CD4-positive, alpha-beta memory T cell (primary cell): ENCODE data around the gene ARL15. TPM values are rescaled to one million over a fixed set of nuclear protein-coding genes. Genes with fewer than 3 reads are reported as not detected.

Experiments
- CTCF ChIA-PET: fragments of 350-600 bp; sonication (Branson Sonifier 250); formaldehyde crosslinking; loops from one replicate; lab custom pipeline; 2021; ENCODE audit warnings: inconsistent platforms; ENCODE audit not compliant: partially characterized antibody; lab: Charles Lee
- POLR2A ChIA-PET: fragments of 350-600 bp; sonication (Branson Sonifier 250); formaldehyde crosslinking; loops from one replicate; lab custom pipeline; 2021; ENCODE audit not compliant: partially characterized antibody; lab: Charles Lee
- DNase-seq, 5 donors: peaks; one replicate each; pipeline versions ENCODE4 v3.0.0 to v3.0.0-alpha.2; 2020 to 2022; ENCODE audit warnings: mixed read lengths in 1 of 5
- H3K27ac ChIP-seq: one replicate; pipeline ENCODE4 v1.7.0; 2013; ENCODE audit warnings: low read depth, low read length
- H3K27me3 ChIP-seq: 2 replicates; pipeline ENCODE4 v1.7.0; 2013; ENCODE audit warnings: mild to moderate bottlenecking, low read length, moderate library complexity; ENCODE audit not compliant: insufficient read depth
- H3K36me3 ChIP-seq: 2 replicates; pipeline ENCODE4 v1.7.0; 2013; ENCODE audit warnings: mild to moderate bottlenecking, low read length, moderate library complexity; ENCODE audit not compliant: insufficient read depth
- H3K4me1 ChIP-seq: 2 replicates; pipeline ENCODE4 v1.7.0; 2013; ENCODE audit warnings: mild to moderate bottlenecking, low read length, moderate library complexity; ENCODE audit not compliant: insufficient read depth
- H3K4me3 ChIP-seq, 2 donors: one replicate each; pipeline ENCODE4 v1.7.0; 2013; ENCODE audit warnings: low read length in 2 of 2, mild to moderate bottlenecking in 1 of 2
- H3K9me3 ChIP-seq, 2 donors: one replicate each; pipeline ENCODE4 v1.7.0; 2013; ENCODE audit warnings: low read length in 2 of 2, control low read depth in 1 of 2; ENCODE audit not compliant: control insufficient read depth in 1 of 2
- H3K27ac Mint-ChIP-seq, 7 donors: one replicate each; pipeline ENCODE4 v1.8.0; 2020 to 2021; ENCODE audit warnings: mixed read lengths in 7 of 7, mild to moderate bottlenecking in 6 of 7, inconsistent platforms in 3 of 7, moderate library complexity in 3 of 7
- H3K27me3 Mint-ChIP-seq, 2 donors: one replicate each; pipeline ENCODE4 v1.8.0; 2020 to 2021; ENCODE audit warnings: mixed read lengths in 2 of 2
- H3K36me3 Mint-ChIP-seq, 2 donors: one replicate each; pipeline ENCODE4 v1.8.0; 2020 to 2021; ENCODE audit warnings: mixed read lengths in 2 of 2, inconsistent platforms in 1 of 2, mild to moderate bottlenecking in 1 of 2
- H3K4me1 Mint-ChIP-seq, 4 donors: one replicate each; pipeline ENCODE4 v1.8.0; 2020 to 2021; ENCODE audit warnings: mixed read lengths in 4 of 4, mild to moderate bottlenecking in 1 of 4
- H3K4me3 Mint-ChIP-seq, 8 donors: one replicate each; pipeline ENCODE4 v1.8.0; 2020 to 2021; ENCODE audit warnings: mixed read lengths in 8 of 8, mild to moderate bottlenecking in 7 of 8, moderate library complexity in 6 of 8, inconsistent platforms in 3 of 8
- H3K9me3 Mint-ChIP-seq, 8 donors: one replicate each; pipeline ENCODE4 v1.8.0; 2020 to 2021; ENCODE audit warnings: mixed read lengths in 8 of 8, mild to moderate bottlenecking in 5 of 8, inconsistent platforms in 3 of 8, moderate library complexity in 1 of 8
- intact Hi-C: fragments of 100-400 bp; cut with micrococcal nuclease; formaldehyde crosslinking; loops from one replicate; pipeline ENCODE4 v1.15.1; 2023
- polyA plus RNA-seq, 2 donors: library from polyadenylated mRNA; unstranded; fragments of 300-500 nt; fragmentation: Illumina TruSeq; gene quantifications; one replicate each; pipeline ENCODE4 v1.2.3, GENCODE V29; 2021
- total RNA-seq, 2 experiments: library from RNA; stranded (reverse); gene quantifications; one replicate each; pipeline ENCODE4 v1.2.3, GENCODE V29; 2021

Gene ARL15
- total and polyA plus RNA-seq, 4 experiments from 2014 or later = 14.0 to 29.8 (median 14.7) TPM

- Mint-ChIP-seq H3K4me1 (peaks cover 8 to 18% (median 15%) of the 10 kb centered on the region in 4 donors), H3K27ac (no peak overlapping the region), H3K27me3 (no peaks in the 10 kb centered on the region), H3K36me3 (no peaks in the 10 kb centered on the region), H3K4me3 (no peak overlapping the region), H3K9me3 (no peaks in the 10 kb centered on the region)
- Histone ChIP-seq H3K4me3 (no peak overlapping the region), H3K9me3 (no peaks in the 10 kb centered on the region), H3K27ac (no peak overlapping the region), H3K4me1 (no peaks in the 10 kb centered on the region), H3K27me3 (no peaks in the 10 kb centered on the region), H3K36me3 (no peaks in the 10 kb centered on the region)
- POLR2A ChIA-PET = no interaction called here
- CTCF ChIA-PET = interaction anchor here (0.8 to 1.6 kb wide), 5 partner anchors 12 to 737 kb away, joined by 3 to 4 read pairs (median 3); no protein-coding TSS in a partner anchor
- no peak for DNase-seq
- intact Hi-C loops = no loop called here
Measured at GRCh38 chr5:54214722-54215121, 95.7 kb downstream of the ARL15 start.

GRCh38 chr5:54212331-54212730, 98.0 kb downstream of the ARL15 start:
- ChIA-PET POLR2A (no interaction called here), CTCF (interaction anchor here (1.0 to 1.4 kb wide), 2 partner anchors 10 to 16 kb away, joined by 3 to 6 read pairs; no protein-coding TSS in a partner anchor)
- no peaks in the 10 kb centered on the region for H3K9me3 ChIP-seq
- Mint-ChIP-seq H3K4me1 (peaks cover 14 to 23% (median 20%) of the 10 kb centered on the region in 4 donors), H3K27me3 (no peaks in the 10 kb centered on the region), H3K4me3 (no peak overlapping the region), H3K27ac (no peak overlapping the region), H3K9me3 (no peaks in the 10 kb centered on the region), H3K36me3 (peaks cover 0 to 4% of the 10 kb centered on the region in 2 donors)
- H3K27ac ChIP-seq = no peak overlapping the region
- DNase-seq = no peak
- no peaks in the 10 kb centered on the region for H3K4me1 ChIP-seq
- intact Hi-C loops = no loop called here
- H3K27me3 ChIP-seq = no peaks in the 10 kb centered on the region
- no peak overlapping the region for H3K4me3 ChIP-seq
- no peaks in the 10 kb centered on the region for H3K36me3 ChIP-seq

GRCh38 chr5:54211912-54212311, 98.5 kb downstream of the ARL15 start:
- Histone ChIP-seq H3K4me3 (no peak overlapping the region), H3K27ac (no peak overlapping the region), H3K4me1 (no peaks in the 10 kb centered on the region), H3K36me3 (no peaks in the 10 kb centered on the region), H3K27me3 (no peaks in the 10 kb centered on the region), H3K9me3 (no peaks in the 10 kb centered on the region)
- intact Hi-C loops = no loop called here
- ChIA-PET POLR2A (no interaction called here), CTCF (interaction anchor here (1.0 to 1.4 kb wide), 2 partner anchors 10 to 16 kb away, joined by 3 to 6 read pairs; no protein-coding TSS in a partner anchor)
- peaks cover 14 to 23% (median 20%) of the 10 kb centered on the region in 4 donors for H3K4me1 Mint-ChIP-seq
- no peak overlapping the region for H3K27ac Mint-ChIP-seq
- H3K36me3 Mint-ChIP-seq = peaks cover 0 to 4% of the 10 kb centered on the region in 2 donors
- no peaks in the 10 kb centered on the region for H3K9me3 Mint-ChIP-seq
- DNase-seq = no peak
- no peak overlapping the region for H3K4me3 Mint-ChIP-seq
- no peaks in the 10 kb centered on the region for H3K27me3 Mint-ChIP-seq

- CTCF ChIA-PET = interaction anchor here (1.1 kb wide), 2 partner anchors 21 to 26 kb away, joined by 3 read pairs; no protein-coding TSS in a partner anchor
- no peak overlapping the region for H3K27ac Mint-ChIP-seq
- no peak for DNase-seq
Measured at GRCh38 chr5:54207566-54207965, 102.8 kb downstream of the ARL15 start.

GRCh38 chr5:54206580-54207229, 103.7 kb downstream of the ARL15 start:
- Mint-ChIP-seq H3K4me1 (peaks cover 6 to 21% (median 14%) of the 10 kb centered on the region in 4 donors), H3K36me3 (peaks cover 2 to 29% of the 10 kb centered on the region in 2 donors), H3K27ac (peak overlapping the region in 1 of 7 donors; percentile 53), H3K4me3 (no peak overlapping the region), H3K27me3 (no peaks in the 10 kb centered on the region), H3K9me3 (peaks cover 0 to 11% (median 0%) of the 10 kb centered on the region in 8 donors)
- Histone ChIP-seq H3K36me3 (no peaks in the 10 kb centered on the region), H3K9me3 (no peaks in the 10 kb centered on the region), H3K27me3 (no peaks in the 10 kb centered on the region), H3K4me1 (no peaks in the 10 kb centered on the region), H3K27ac (no peak overlapping the region), H3K4me3 (no peak overlapping the region)
- intact Hi-C loops = no loop called here
- POLR2A ChIA-PET = no interaction called here
- DNase-seq = no peak
- CTCF ChIA-PET = no interaction called here

More at GRCh38 chr5:54207566-54207965, 102.8 kb downstream of the ARL15 start:
- POLR2A ChIA-PET = no interaction called here
- no peak overlapping the region for H3K27ac ChIP-seq
- H3K4me1 Mint-ChIP-seq = peaks cover 12 to 22% (median 20%) of the 10 kb centered on the region in 4 donors
- no peak overlapping the region for H3K4me3 Mint-ChIP-seq
- no peaks in the 10 kb centered on the region for H3K9me3 ChIP-seq
- peaks cover 2 to 23% of the 10 kb centered on the region in 2 donors for H3K36me3 Mint-ChIP-seq
- no peaks in the 10 kb centered on the region for H3K36me3 ChIP-seq
- no peaks in the 10 kb centered on the region for H3K27me3 ChIP-seq
- H3K4me3 ChIP-seq = no peak overlapping the region
- peaks cover 0 to 3% (median 0%) of the 10 kb centered on the region in 8 donors for H3K9me3 Mint-ChIP-seq
- no peaks in the 10 kb centered on the region for H3K4me1 ChIP-seq
- intact Hi-C loops = no loop called here
- no peaks in the 10 kb centered on the region for H3K27me3 Mint-ChIP-seq

- no peaks in the 10 kb centered on the region for H3K4me1 ChIP-seq
- ChIA-PET CTCF (no interaction called here), POLR2A (no interaction called here)
- H3K36me3 ChIP-seq = no peaks in the 10 kb centered on the region
- no peaks in the 10 kb centered on the region for H3K9me3 ChIP-seq
- Mint-ChIP-seq H3K9me3 (peaks cover 0 to 14% (median 7%) of the 10 kb centered on the region in 8 donors), H3K27me3 (no peaks in the 10 kb centered on the region), H3K36me3 (peaks cover 5 to 36% of the 10 kb centered on the region in 2 donors), H3K4me1 (peaks cover 6 to 26% (median 11%) of the 10 kb centered on the region in 4 donors), H3K27ac (no peak overlapping the region), H3K4me3 (no peak overlapping the region)
- no peaks in the 10 kb centered on the region for H3K27me3 ChIP-seq
- intact Hi-C loops = no loop called here
- DNase-seq = no peak
- H3K4me3 ChIP-seq = no peak overlapping the region
- H3K27ac ChIP-seq = no peak overlapping the region
Measured at GRCh38 chr5:54205918-54206317, 104.5 kb downstream of the ARL15 start.

- no peaks in the 10 kb centered on the region for H3K9me3 ChIP-seq
- intact Hi-C loops = no loop called here
- ChIA-PET CTCF (no interaction called here), POLR2A (no interaction called here)
- H3K27ac Mint-ChIP-seq = no peak overlapping the region
- H3K36me3 ChIP-seq = no peaks in the 10 kb centered on the region
- peaks cover 0 to 18% (median 10%) of the 10 kb centered on the region in 8 donors for H3K9me3 Mint-ChIP-seq
- H3K27ac ChIP-seq = no peak overlapping the region
- H3K27me3 ChIP-seq = no peaks in the 10 kb centered on the region
- peaks cover 10 to 39% of the 10 kb centered on the region in 2 donors for H3K36me3 Mint-ChIP-seq
- H3K4me3 ChIP-seq = no peak overlapping the region
- peaks cover 6 to 26% (median 10%) of the 10 kb centered on the region in 4 donors for H3K4me1 Mint-ChIP-seq
- H3K27me3 Mint-ChIP-seq = no peaks in the 10 kb centered on the region
- no peak for DNase-seq
- H3K4me3 Mint-ChIP-seq = no peak overlapping the region
- H3K4me1 ChIP-seq = no peaks in the 10 kb centered on the region
Measured at GRCh38 chr5:54205453-54205852, 104.9 kb downstream of the ARL15 start.
